GM12872 (cell line): ENCODE data around the gene TREX2.

Experiments used
- CTCF ChIP-seq: IDR thresholded peaks from 3 replicates; pipeline ENCODE4 v1.5.1; 2011; ENCODE audit warnings: low read depth, mild to moderate bottlenecking, low read length, moderate library complexity; ENCODE audit not compliant: insufficient read depth

The TREX2 gene

GRCh38 chrX:153416781-153417450 lies 28.9 kb downstream of the TREX2 start:
- TF ChIP-seq CTCF, result no peak

GRCh38 chrX:153414856-153415510 lies 30.9 kb downstream of the TREX2 start:
- TF ChIP-seq CTCF, result no peak

GRCh38 chrX:153413731-153414130 lies 32.1 kb downstream of the TREX2 start:
- TF ChIP-seq CTCF, result no peak

- TF ChIP-seq CTCF, result no peak
Measured at GRCh38 chrX:153412746-153413720, 32.8 kb downstream of the TREX2 start.

- TF ChIP-seq CTCF, result no peak
Measured at GRCh38 chrX:153411988-153412574, 33.8 kb downstream of the TREX2 start.

GRCh38 chrX:153411255-153411987 lies 34.4 kb downstream of the TREX2 start, which contains the start of gene ZFP92:
ZFP92 (plus strand) TSS chrX:153411472; CDS start chrX:153418323, 6,851 bp downstream.
- TF ChIP-seq CTCF, result no peak
